ENCODE data around the gene NCKAP5L. TPM values are rescaled to one million over a fixed set of nuclear protein-coding genes. Genes with fewer than 3 reads are reported as not detected.
A peak's percentile ranks its signal among the peaks of the same experiment; 100 is the strongest.

NCKAP5L gene
- total RNA-seq, 1 donor from 2014 or later, result 23.2 TPM

GRCh38 chr12:49809381-49809905, 18.8 kb downstream of the NCKAP5L start:
- H3K27me3 ChIP-seq, result no peaks in the 10 kb centered on the region
- DNase-seq, result no peak
- H3K4me3 ChIP-seq, result no peak overlapping the region
- peaks cover 15% of the 10 kb centered on the region for H3K36me3 ChIP-seq
- no peaks in the 10 kb centered on the region for H3K9me3 ChIP-seq
- no peak for TF ChIP-seq CTCF (IDR thresholded peaks at IDR 0.05)
- H3K27ac ChIP-seq, result peak overlapping the region; percentile 81
- peaks cover 23% of the 10 kb centered on the region for H3K4me1 ChIP-seq
- peak; percentile 90 for ATAC-seq
- intact Hi-C loops (cut with DNase I), result no loop called here

GRCh38 chr12:49808686-49809380, 19.4 kb downstream of the NCKAP5L start:
- Histone ChIP-seq H3K4me3 (no peak overlapping the region), H3K27me3 (no peaks in the 10 kb centered on the region), H3K9me3 (no peaks in the 10 kb centered on the region), H3K27ac (peak overlapping the region; percentile 81), H3K4me1 (peaks cover 23% of the 10 kb centered on the region), H3K36me3 (peaks cover 21% of the 10 kb centered on the region)
- intact Hi-C loops (cut with DNase I), result no loop called here
- no peak for DNase-seq
- TF ChIP-seq CTCF (IDR thresholded peaks at IDR 0.05), result no peak
- ATAC-seq, result peak; percentile 61

- peak overlapping the region; percentile 81 for H3K27ac ChIP-seq
- no peak overlapping the region for H3K4me3 ChIP-seq
- no peak for TF ChIP-seq CTCF (IDR thresholded peaks at IDR 0.05)
- peaks cover 29% of the 10 kb centered on the region for H3K36me3 ChIP-seq
- peaks cover 23% of the 10 kb centered on the region for H3K4me1 ChIP-seq
- DNase-seq, result no peak
- no peaks in the 10 kb centered on the region for H3K27me3 ChIP-seq
- intact Hi-C loops (cut with DNase I), result no loop called here
- H3K9me3 ChIP-seq, result no peaks in the 10 kb centered on the region
- no peak for ATAC-seq
Observed at GRCh38 chr12:49807991-49808580, 20.1 kb downstream of the NCKAP5L start.

GRCh38 chr12:49806877-49807276, 21.3 kb downstream of the NCKAP5L start:
- H3K27me3 ChIP-seq, result no peaks in the 10 kb centered on the region
- no peaks in the 10 kb centered on the region for H3K9me3 ChIP-seq
- peaks cover 23% of the 10 kb centered on the region for H3K4me1 ChIP-seq
- intact Hi-C loops (cut with DNase I), result no loop called here
- H3K36me3 ChIP-seq, result peaks cover 40% of the 10 kb centered on the region
- H3K27ac ChIP-seq, result no peak overlapping the region
- no peak for TF ChIP-seq CTCF (IDR thresholded peaks at IDR 0.05)
- DNase-seq, result no peak
- no peak for ATAC-seq
- no peak overlapping the region for H3K4me3 ChIP-seq

- DNase-seq, result no peak
Observed at GRCh38 chr12:49806321-49806813, 21.8 kb downstream of the NCKAP5L start.

More at GRCh38 chr12:49806321-49806813, 21.8 kb downstream of the NCKAP5L start:
- H3K27ac ChIP-seq, result no peak overlapping the region
- ATAC-seq, result peak; percentile 3
- no peak for TF ChIP-seq CTCF (IDR thresholded peaks at IDR 0.05)
- H3K36me3 ChIP-seq, result peaks cover 45% of the 10 kb centered on the region
- H3K4me3 ChIP-seq, result no peak overlapping the region
- H3K4me1 ChIP-seq, result peaks cover 23% of the 10 kb centered on the region
- no peaks in the 10 kb centered on the region for H3K27me3 ChIP-seq
- no peaks in the 10 kb centered on the region for H3K9me3 ChIP-seq
- intact Hi-C loops (cut with DNase I), result no loop called here
